Stomach (tissue), 9 donors: ENCODE results near the gene TM7SF3. TPM values are rescaled to one million over a fixed set of nuclear protein-coding genes. Genes with fewer than 3 reads are reported as not detected.

Source experiments
- DNase-seq, 2 donors: peaks; one replicate each; pipeline versions ENCODE4 v3.0.0 to v3.0.0-alpha.2; 2013 to 2019
- H3K27ac ChIP-seq, 5 donors: fragments of 200-600 bp in 4 of 5; sonication (generic) in 4 of 5; one replicate each; pipeline ENCODE4 v1.5.1; 2013 to 2019; ENCODE audit warnings: mild to moderate bottlenecking in 1 of 5, moderate library complexity in 1 of 5
- H3K27me3 ChIP-seq, 3 donors: fragments of 200-600 bp; sonication (generic); one replicate each; pipeline ENCODE4 v1.5.1; 2017 to 2019; ENCODE audit warnings: mixed run types in 1 of 3
- H3K36me3 ChIP-seq, 4 donors: fragments of 200-600 bp; sonication (generic); 1 replicate in 3 of 4; 2 replicates in 1 of 4; pipeline ENCODE4 v1.5.1; 2016 to 2019
- H3K4me1 ChIP-seq, 4 donors: fragments of 200-600 bp; sonication (generic); one replicate each; pipeline ENCODE4 v1.5.1; 2016 to 2019
- H3K4me3 ChIP-seq, 4 donors: fragments of 200-600 bp; sonication (generic) in 3 of 4; one replicate each; pipeline ENCODE4 v1.5.1; 2016 to 2019; ENCODE audit warnings: mild to moderate bottlenecking in 1 of 4
- H3K9me3 ChIP-seq, 4 donors: fragments of 200-600 bp; sonication (generic); one replicate each; pipeline ENCODE4 v1.5.1; 2016 to 2019
- CTCF ChIP-seq, 7 experiments: fragments of 450-650 bp in 4 of 7; fragments of 200-600 bp in 3 of 7; sonication (generic) in 3 of 7; IDR thresholded peaks; one replicate each; pipeline ENCODE4 v1.5.1; 2016 to 2019; ENCODE audit warnings: antibody characterized with exemption in 7 of 7, control low read depth in 2 of 7, mild to moderate bottlenecking in 1 of 7
- EP300 ChIP-seq: sonication (generic); formaldehyde crosslinking; IDR thresholded peaks from one replicate; pipeline ENCODE4 v1.6.1; 2017; ENCODE audit warnings: antibody characterized with exemption
- POLR2A ChIP-seq, 4 donors: fragments of 450-650 bp; IDR thresholded peaks; one replicate each; pipeline ENCODE4 v1.6.1; 2016; ENCODE audit warnings: antibody characterized with exemption in 4 of 4, control low read depth in 2 of 4, mild to moderate bottlenecking in 1 of 4, moderate library complexity in 1 of 4
- POLR2AphosphoS5 ChIP-seq, 3 donors: sonication (generic); formaldehyde crosslinking; IDR thresholded peaks; one replicate each; pipeline ENCODE4 v1.6.1; 2016; ENCODE audit warnings: antibody characterized with exemption in 3 of 3
- WGBS, 5 donors: extraction: QIAGEN DNeasy Blood & Tissue Kit in 3 of 5; methylation state at CpG; one replicate each; pipeline versions ENCODE4 v1.1.5 to v1.1.7; 2013 to 2018; 5-methylcytosine and 5-hydroxymethylcytosine counted together
- intact Hi-C: fragments of 100-400 bp; cut with DNase I; formaldehyde crosslinking; loops from one replicate; pipeline ENCODE4 v1.15.1; 2023; ENCODE audit warnings: low total_unique reads
- polyA plus RNA-seq, 3 donors: library from polyadenylated mRNA; stranded (reverse); fragments of 200-250 nt; gene quantifications; one replicate each; pipeline ENCODE4 v1.2.3, GENCODE V29; 2013
- total RNA-seq, 5 donors: library from RNA; depleted of rRNA; stranded (reverse); fragments of >200 nt; gene quantifications; one replicate each; pipeline versions ENCODE4 v1.1.0 to v1.2.3, GENCODE V29; 2014 to 2016
- donor health status: healthy with polysubstance abuse.
- donor health status: Bipolar disorder and iron deficiency.
- donor health status: healthy.

TM7SF3 gene
- total and polyA plus RNA-seq, 8 donors: 13.5 to 148 (median 75.4) TPM

- peak in 1 of 2 donors; percentile 12 for DNase-seq
- Histone ChIP-seq H3K4me1 (peaks cover 22 to 54% (median 39%) of the 10 kb centered on the region in 4 donors), H3K4me3 (peak overlapping the region; percentile 70 to 90 (median 86)), H3K9me3 (no peaks in the 10 kb centered on the region), H3K36me3 (peaks cover 0 to 16% (median 6%) of the 10 kb centered on the region in 4 donors), H3K27me3 (no peaks in the 10 kb centered on the region), H3K27ac (peak overlapping the region in 4 of 5 donors; percentile 94 to 97 (median 96))
- 14 to 20% (median 19%) methylated on average over 8 of the region's 8 CpGs for WGBS, 5 donors
- intact Hi-C loops: no loop called here
- TF ChIP-seq POLR2A (IDR thresholded peaks at IDR 0.05) (no peak), CTCF (IDR thresholded peaks at IDR 0.05) (no peak), POLR2AphosphoS5 (IDR thresholded peaks at IDR 0.05) (no peak), EP300 (no peak)
These were observed 77.4 kb downstream of the TM7SF3 start for GRCh38 chr12:26936559-26937442.

- H3K9me3 ChIP-seq: no peaks in the 10 kb centered on the region
- intact Hi-C loops: no loop called here
- peak in 1 of 2 donors; percentile 26 for DNase-seq
- peaks cover 12 to 44% (median 33%) of the 10 kb centered on the region in 4 donors for H3K4me1 ChIP-seq
- 67 to 73% (median 67%) methylated on average over 7 of the region's 7 CpGs for WGBS, 5 donors
- TF ChIP-seq POLR2A (IDR thresholded peaks at IDR 0.05) (no peak), CTCF (IDR thresholded peaks at IDR 0.05) (no peak), EP300 (no peak), POLR2AphosphoS5 (IDR thresholded peaks at IDR 0.05) (no peak)
- H3K4me3 ChIP-seq: no peak overlapping the region
- no peaks in the 10 kb centered on the region for H3K27me3 ChIP-seq
- H3K27ac ChIP-seq: peak overlapping the region in 2 of 5 donors; percentile 20 to 38
- peaks cover 0 to 26% (median 12%) of the 10 kb centered on the region in 4 donors for H3K36me3 ChIP-seq
These were observed 78.4 kb downstream of the TM7SF3 start for GRCh38 chr12:26935636-26936378.

- Histone ChIP-seq H3K4me3 (no peak overlapping the region), H3K27me3 (no peaks in the 10 kb centered on the region), H3K4me1 (no peaks in the 10 kb centered on the region), H3K36me3 (peaks cover 18 to 66% (median 53%) of the 10 kb centered on the region in 4 donors), H3K9me3 (no peaks in the 10 kb centered on the region), H3K27ac (no peak overlapping the region)
- WGBS, 5 donors: 95 to 100% (median 97%) methylated on average over 2 of the region's 2 CpGs
- no peak for DNase-seq
- no peak for TF ChIP-seq EP300
- no peak for TF ChIP-seq POLR2AphosphoS5 (IDR thresholded peaks at IDR 0.05)
- TF ChIP-seq CTCF (IDR thresholded peaks at IDR 0.05): no peak
- no peak for TF ChIP-seq POLR2A (IDR thresholded peaks at IDR 0.05)
- intact Hi-C loops: no loop called here
These were observed 84.6 kb downstream of the TM7SF3 start for GRCh38 chr12:26929590-26929989.

- no peak overlapping the region for H3K27ac ChIP-seq
- no peaks in the 10 kb centered on the region for H3K9me3 ChIP-seq
- TF ChIP-seq CTCF (IDR thresholded peaks at IDR 0.05) (no peak), POLR2A (IDR thresholded peaks at IDR 0.05) (no peak), POLR2AphosphoS5 (IDR thresholded peaks at IDR 0.05) (no peak), EP300 (no peak)
- intact Hi-C loops: no loop called here
- H3K4me3 ChIP-seq: no peak overlapping the region
- no peaks in the 10 kb centered on the region for H3K4me1 ChIP-seq
- H3K27me3 ChIP-seq: no peaks in the 10 kb centered on the region
- DNase-seq: no peak
- WGBS, 5 donors: 90 to 96% (median 93%) methylated on average over 5 of the region's 5 CpGs
- peaks cover 18 to 74% (median 61%) of the 10 kb centered on the region in 4 donors for H3K36me3 ChIP-seq
These were observed 85.5 kb downstream of the TM7SF3 start for GRCh38 chr12:26928661-26929060.
